Stimulated activated CD4-positive, alpha-beta T cell treated with anti-CD3 and anti-CD28 coated beads, Interleukin-15, amount 100 ng/mL, for 48 hours (primary cell): ENCODE measurements around the gene ATOSA.

Experiments used
- DNase-seq, 2 donors: peaks; one replicate each; pipeline ENCODE4 v3.0.0-alpha.2; 2020; ENCODE audit warnings: low read depth in 2 of 2

ATOSA gene, protein sequence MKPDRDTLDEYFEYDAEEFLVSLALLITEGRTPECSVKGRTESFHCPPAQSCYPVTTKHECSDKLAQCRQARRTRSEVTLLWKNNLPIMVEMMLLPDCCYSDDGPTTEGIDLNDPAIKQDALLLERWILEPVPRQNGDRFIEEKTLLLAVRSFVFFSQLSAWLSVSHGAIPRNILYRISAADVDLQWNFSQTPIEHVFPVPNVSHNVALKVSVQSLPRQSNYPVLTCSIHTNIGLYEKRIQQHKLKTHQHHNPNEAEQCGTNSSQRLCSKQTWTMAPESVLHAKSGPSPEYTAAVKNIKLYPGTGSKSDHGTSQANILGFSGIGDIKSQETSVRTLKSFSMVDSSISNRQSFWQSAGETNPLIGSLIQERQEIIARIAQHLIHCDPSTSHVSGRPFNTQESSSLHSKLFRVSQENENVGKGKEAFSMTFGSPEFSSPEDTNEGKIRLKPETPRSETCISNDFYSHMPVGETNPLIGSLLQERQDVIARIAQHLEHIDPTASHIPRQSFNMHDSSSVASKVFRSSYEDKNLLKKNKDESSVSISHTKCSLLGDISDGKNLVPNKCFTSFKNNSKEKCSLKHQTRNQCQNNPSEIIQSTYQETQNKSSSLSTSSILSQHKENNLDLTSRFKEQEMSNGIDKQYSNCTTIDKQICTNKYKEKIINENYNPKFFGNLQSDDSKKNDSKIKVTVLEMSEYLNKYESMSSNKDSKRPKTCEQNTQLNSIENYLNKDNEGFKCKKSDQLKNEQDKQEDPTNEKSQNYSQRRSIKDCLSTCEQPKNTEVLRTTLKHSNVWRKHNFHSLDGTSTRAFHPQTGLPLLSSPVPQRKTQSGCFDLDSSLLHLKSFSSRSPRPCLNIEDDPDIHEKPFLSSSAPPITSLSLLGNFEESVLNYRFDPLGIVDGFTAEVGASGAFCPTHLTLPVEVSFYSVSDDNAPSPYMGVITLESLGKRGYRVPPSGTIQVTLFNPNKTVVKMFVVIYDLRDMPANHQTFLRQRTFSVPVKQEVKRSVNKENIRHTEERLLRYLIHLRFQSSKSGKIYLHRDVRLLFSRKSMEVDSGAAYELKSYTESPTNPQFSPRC

DNA sequence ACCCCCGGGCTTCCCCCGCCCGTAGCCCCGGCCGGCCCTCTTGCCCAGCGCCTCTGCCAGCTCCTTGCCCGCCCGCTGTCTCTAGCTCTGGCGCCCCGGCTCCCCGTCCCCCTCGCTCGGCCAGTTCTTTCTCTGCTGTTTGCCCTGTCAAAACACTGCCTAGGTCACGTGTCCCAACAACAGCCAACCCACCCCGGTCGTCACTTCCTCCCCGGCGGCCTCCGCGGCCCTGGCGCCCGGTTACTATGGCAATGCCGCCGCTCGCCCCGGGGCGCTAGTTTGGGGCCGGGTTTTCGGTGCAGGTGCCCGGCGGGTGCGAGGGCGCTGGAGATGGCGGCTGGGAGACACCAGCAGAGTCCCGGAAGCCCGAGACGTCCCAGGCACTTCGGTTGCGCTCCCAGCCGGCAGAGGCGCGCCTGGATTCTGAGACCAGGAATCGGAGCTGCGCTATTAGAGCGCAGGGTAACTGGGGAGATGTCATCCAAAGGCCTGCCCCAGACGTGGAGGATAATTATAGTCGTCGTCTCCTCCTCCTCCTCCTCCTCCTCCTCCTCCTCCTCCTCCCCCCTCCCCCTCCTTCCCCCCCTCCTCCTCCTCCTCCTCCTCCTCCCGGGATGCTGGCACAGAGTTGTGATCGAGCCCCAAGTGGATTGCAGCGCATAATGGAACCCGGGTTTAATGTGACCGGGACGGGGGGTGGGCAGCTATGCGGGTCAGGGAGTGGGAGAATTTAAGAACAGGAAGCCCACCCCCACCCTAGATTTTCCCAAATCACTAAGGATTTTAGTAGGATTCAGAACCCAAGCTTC lies at the start of gene ATOSA:
TSS of gene ATOSA (minus strand) at position 157 of the 809 bp plus-strand sequence. CDS start 1,367 bp downstream, outside the sequence.
- DNase-seq, result peak; percentile 76 to 87

DNA sequence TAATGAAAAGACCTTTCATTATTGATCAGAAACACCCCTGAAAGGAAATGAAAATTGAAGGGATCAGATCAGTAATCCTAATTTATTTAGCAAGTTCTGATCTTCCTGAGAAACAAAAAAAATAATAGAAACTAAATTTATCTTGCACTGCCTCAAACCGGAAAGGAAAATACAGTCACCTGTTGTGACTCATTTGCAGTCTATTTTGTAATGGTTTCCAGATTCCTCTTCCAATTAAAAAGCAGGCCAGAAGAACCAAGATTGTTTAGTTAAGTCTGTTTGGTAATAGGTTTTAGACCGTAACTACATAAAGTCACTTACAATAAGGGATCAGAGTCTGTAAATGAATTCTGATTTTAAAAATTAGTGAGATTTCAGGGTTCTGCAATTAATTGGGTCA lies 49.7 kb upstream of the ATOSA start:
- no peak for DNase-seq

DNA sequence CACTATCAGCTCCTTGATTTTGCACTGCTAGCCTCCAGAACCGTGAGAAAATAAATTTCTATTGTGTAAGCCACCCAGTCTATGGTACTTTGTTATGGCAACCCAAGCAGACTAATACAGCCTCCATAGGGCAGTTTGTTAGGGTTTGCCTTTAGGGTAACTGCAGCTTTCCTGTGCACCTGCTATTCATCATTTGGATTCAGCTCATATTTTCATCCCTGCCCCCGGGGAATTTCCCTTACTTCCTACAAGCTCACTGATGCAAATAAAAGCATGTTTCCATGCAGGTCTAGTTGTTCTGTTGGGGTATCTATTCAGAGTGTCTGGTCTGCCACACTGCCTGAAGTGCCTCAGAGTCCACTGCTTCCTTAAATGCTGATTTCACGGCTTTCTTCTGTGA lies 48.6 kb upstream of the ATOSA start:
- no peak for DNase-seq

DNA sequence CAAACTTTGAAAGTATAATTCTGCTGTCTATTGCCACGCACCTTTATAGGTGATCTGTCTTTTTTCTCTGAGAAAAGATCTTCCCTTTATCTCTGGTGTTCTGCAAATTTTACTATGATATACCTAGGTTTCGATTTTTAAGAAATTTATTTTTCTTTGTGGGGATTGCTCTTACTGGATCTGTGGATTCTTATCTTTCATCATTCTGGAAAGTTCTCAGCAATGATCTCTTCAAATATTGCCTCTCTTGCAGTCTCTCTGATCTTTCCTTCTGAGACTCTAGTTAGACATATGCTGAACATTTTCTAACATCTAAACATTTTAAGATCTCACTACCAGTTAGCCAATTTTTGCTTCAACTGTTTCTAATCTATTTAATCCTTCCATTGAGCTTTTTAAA lies 47.0 kb upstream of the ATOSA start:
- DNase-seq, result no peak

DNA sequence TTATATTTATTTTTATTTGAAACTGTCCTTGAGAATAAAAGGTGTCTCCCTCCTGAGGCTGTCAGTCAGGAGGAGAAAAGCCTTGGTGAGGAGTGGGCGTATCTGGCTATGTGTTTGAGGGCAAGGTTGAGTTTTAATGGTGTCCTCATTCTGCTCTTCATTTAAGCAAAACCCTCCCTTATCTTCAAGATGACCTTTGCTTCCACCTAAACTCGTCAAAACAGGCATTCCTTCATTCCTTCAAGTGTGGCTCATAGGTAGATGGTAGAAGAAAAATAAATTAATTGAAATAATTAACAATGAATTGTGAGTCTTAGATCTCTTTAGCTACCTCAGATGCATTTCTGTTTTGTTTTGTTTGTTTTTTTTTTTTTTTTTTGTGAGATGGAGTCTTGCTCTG lies 39.4 kb upstream of the ATOSA start:
- DNase-seq, result no peak

DNA sequence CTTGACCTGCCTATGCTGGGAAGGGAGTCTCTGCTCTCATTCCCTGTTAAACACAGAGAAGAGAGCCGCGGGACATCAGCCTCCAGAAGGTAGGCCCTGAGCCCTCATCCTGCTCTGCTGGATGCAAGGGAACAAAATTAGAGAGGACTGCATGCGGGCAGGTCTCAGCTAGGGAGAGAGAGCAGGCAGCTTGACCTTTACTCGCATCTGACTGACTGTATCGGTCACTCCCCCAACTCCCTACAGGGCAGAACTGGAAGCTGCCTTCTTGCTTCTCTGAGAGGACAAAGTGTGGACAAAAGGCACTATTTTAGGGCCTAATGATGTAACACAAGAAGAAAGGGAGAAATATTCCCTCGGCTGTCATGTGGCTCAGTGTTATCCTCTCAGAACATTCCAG lies 38.7 kb upstream of the ATOSA start:
- no peak for DNase-seq

DNA sequence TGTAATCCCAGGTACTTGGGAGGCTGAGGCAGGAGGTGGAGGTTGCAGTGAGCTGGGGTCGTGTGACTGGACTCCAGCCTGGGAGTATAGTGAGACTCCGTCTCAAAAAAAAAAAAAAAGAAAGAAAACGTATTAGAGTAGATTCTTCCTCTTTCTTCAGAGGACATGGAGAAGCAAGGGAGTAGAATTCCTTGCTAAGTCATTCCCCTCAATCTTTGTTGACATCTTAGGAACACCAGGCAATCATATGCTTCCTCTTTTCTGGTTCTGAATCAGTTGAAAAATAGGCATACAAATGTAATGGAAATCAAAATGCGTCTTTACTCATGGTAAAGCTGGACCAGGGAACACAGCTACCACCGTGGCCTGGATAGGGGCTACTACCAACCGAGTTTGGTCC lies 38.3 kb upstream of the ATOSA start:
- no peak for DNase-seq

DNA sequence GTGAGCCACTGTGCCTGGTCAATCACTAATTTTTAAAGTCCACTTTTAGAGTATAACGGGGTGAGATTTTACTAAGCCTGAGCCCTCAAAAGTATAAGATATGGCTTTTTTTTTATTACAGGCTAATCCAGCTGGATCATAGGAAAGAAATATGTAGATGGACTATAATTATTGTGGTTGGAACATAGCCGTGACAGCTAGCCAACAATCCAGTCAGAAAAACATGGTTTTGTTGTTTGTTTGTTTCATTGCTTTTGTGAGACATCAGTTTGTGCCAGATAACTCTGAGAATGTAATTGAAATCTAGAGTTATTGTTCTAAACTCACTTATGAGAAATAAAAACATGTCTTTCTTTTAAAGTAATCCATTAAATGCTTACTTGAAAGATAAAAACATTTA lies 37.3 kb upstream of the ATOSA start:
- DNase-seq, result no peak

DNA sequence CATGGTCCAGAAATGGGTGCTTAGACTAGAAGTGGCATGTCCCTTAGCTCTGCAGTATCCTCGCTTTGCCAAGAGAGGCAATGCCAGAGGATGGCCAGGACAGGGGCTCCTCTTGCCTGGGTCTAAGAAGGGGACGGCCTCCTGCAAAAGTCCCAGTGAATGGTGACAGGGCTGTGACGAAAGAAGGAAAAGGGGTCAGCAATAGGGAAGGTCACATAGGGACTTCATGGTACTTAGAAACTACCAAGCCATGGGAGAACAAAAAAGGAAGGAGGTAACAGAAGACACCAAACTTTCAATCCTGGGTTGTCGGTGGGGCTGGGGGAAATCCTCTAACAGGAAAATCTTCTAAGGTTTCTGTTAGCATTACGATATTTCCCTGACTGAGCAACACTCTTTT lies 36.2 kb upstream of the ATOSA start:
- DNase-seq, result no peak

DNA sequence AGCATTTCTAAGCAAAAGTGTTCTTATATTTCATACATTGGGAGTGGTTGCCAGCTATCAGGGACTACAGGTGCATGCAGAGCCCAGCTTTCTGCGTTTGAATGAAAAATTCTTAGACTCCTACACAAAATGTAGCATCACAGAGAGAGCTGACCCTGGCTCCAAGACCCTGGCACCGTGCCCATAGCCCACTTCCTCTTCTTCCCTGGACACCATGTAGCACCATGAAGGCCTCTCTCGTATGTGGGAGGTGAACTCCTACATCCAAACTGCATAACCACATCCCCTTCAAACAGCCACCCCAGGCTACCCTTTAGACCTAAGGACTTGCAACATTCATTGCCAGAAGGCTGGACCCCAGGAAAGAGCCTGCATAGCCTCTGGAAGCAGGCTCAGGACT lies 35.8 kb upstream of the ATOSA start:
- DNase-seq, result no peak

DNA sequence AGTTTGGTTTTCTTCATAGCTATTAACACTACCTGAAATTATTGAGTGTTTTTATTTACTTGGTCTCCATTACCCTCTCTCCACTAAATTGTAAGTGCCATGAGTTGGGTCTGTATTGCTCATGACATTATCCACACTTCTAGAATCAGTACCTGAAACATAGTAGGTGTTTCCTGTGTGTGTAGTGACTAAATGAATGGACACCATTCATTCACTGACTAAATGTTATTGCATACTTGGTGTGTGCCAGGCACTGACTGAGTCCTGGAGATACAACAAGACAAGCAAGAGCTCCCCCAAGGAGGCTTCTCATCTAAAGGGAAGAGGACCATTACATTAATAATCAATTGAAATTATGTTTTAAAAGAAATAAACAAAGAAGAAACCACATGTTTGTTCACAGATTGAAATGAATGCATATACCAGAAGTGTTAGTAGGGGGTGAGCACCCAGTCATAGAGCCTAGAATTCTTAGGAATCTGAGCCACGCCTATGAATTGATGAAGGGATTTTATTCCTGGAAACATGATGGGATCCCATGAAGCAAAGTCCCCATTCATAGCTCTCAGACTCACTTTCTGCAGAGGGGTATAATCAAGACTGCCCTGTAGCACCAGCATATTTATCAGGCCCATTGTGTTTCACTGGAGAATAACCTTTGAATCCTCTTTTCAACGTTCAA lies 31.7 kb upstream of the ATOSA start:
- DNase-seq, result no peak

DNA sequence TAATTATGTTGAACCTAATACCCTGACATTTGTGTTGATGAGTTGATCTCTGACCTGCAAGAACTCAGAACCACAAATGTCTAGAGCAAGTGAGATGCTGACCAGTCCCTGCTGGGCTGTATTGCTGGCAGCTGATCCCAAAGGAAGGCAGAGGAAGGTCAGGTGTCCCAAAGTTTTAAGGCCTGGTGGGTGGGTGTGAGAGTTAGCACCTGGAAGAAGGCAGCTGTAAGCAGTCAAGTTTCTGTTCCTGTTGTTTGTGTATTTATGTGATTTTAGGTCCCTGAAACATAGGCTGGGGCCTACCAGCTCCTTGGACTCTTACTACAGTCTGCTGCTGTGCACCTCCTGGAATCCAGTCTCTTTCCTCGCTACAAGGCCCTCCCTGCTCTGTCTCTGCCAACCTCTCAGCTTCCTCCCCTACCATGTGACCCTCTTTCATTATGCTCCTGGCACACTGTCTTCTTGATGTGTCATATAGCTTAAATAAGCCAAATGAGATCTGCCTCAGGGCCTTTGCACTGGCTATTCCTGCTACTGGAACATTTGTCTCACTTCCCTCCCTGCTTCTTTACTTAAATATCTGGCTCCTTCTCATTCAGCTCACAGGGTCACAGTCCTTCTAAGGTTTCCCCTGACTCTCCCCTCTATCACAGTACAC lies 31.0 kb upstream of the ATOSA start:
- no peak for DNase-seq

DNA sequence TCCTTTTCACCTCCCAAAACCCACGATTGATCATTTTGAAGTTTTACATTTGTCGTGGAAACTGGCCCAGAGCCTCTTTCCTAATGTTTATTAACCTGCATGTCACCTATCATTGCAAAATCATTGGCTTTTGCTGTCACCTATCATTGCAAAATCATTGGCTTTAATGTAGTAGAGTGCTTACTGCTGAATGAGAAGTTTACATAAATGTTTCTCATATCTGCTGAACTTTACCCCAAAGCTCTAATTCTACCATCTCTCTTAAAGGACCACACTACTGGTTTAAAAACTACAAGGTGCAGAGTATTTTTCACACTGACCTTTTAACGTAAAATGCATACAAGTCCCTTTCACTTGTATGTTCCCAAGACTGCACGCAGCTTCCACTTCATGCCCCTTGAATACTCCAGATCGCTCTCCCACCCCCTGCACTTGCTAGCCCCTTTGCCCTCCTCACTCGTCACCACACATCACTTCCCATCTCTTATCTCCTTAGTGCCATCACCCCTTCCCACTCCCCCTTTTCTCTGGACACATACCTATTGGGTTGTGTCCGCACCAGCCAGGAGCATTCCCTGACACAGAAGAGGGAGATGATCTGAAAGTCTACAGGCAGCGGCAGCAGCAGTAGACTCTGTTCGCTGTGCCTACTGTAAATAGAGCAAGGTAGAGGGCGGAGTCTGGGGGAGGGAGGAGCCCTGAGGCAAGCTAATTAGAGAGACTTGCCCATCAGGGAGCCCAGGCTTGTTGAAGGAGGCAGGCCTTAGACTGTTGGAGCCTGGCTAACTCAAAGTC lies 30.2 kb upstream of the ATOSA start:
- no peak for DNase-seq

DNA sequence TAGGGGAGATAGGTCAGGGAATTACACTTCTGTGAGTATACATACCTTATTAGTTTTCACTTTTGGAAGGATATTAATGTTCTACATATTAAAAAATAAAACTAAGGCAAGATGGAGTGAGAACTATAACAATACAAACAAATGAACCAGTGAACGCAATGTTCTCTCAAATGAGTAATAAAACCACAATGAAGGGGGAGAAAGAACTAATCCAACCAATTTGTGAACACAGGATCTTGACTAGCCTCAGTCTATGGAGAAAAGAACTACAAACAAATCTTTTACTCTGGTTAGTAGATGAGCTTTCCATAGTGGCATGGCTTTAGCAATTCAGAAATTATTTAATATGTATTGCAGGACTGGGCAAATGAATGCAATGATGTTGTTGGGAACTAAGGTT lies 26.9 kb upstream of the ATOSA start:
- no peak for DNase-seq

DNA sequence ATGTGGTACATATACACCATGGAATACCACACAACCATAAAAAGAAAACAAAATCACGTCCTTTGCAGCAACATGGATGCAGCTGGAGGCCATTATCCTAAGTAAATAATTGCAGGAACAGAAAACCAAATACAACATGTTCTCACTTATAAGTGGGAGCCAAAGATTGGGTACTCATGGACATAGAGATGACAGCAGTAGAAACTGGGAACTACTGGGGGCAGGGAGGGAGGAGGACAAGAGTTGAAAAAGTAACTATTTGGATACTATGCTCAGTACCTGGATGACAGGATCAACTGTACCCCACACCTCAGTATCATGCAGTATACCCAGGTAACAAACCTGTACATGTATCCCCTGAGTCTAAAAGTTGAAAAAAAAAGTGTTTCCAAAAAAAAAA lies 23.2 kb upstream of the ATOSA start:
- DNase-seq, result no peak

DNA sequence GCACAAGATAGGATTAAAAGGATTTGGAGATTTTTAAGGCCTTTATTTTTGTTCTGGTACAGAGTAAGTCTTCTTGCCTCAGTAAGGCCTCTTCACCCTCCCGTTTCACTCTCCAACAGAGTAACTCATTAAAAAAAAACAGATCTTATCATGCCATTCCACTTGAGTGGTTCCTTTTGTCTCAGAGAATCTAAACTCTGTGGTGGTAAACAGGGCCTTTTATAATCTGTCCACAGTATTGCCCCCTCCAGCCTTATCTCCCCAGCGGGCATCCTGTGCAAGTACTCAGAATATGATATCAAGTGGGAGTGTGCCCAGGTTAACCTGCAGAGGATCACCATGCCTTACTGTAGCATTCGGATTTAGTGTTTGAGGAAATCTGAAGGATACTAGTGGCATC lies 20.3 kb upstream of the ATOSA start:
- no peak for DNase-seq

DNA sequence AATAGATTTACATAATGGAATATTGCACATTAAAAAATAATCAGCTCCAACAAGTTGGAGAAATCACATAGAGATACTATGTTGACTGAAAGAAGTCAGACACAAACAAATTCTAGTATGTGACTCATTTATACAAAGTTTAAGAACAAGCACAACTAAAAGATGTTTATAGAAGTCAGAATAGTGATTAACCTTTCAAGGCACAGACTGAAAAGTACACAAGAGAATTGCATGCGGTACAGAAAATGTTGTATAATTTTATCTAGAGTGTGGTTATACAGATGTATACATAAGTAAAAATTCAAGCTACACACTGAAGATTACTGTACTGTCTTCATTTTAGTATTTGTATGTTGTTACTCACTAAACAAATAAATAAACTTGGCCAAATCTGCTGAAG lies 19.3 kb upstream of the ATOSA start:
- no peak for DNase-seq

DNA sequence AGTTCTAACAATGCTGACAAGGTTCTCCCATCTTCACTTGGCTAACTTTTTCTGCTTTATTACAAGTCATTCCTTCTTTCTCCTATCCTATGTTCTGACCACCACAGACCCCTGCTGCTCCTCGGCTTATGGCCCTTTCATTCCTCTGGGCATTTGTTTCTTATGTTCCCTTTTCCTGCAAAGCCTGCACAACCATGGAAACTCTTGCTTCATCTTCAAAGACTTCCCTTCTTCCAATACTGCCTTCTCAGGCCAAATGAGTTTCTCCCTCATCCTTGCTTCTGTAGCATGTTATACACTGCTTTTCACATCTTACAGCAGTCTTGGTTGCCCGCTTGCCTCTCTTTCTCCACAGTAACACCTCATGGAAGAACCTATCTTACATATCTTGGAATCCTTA lies 17.9 kb upstream of the ATOSA start:
- no peak for DNase-seq

DNA sequence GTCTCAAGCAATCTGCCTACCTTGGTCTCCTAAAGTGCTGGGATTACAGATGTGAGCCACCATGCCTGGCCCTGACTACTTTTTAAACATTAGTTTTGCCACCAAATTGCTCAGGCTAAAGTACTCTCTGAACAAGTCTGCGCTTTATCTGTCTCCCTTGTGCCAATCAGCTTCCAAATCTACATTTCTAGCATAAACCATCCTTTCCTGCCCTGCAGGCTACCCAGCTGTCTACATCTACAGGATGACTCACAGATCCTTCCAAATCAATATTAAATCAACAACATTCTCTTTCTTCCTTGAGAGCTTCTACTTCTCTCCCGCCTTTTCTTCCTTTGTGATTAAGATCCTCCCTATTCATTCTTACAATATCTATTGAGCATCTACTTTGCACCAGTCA lies 16.0 kb upstream of the ATOSA start:
- no peak for DNase-seq

DNA sequence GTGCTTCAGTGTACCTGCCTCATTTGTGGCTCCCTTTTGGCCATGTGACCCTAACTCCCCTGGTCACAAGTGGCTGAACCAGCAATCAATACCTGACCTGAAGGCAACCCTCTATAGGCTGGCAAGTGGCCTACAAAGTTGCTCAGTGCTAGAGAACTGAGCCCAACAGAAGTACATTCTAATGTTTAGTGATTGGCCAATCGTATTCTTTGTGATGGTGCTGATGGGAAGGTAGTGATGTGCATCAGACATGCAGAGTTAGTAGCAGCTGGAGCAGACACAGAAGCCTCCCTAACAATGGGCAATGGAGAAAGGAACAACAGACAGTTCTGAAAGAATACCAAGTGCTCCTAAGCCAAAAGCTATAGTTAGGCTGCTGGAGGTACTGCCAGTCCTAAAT lies 10.4 kb upstream of the ATOSA start:
- no peak for DNase-seq
